ENCODE results near the gene SLC46A2. TPM values are rescaled to one million over a fixed set of nuclear protein-coding genes. Genes with fewer than 3 reads are reported as not detected.

Gene SLC46A2
- total RNA-seq, 4 donors from 2014 or later: 0.27 TPM; not detected in 3

- intact Hi-C loops (cut with DNase I): no loop called here
- Histone ChIP-seq H3K36me3 (no peaks in the 10 kb centered on the region), H3K27ac (no peak overlapping the region), H3K4me1 (no peaks in the 10 kb centered on the region), H3K4me3 (replicated peaks in 1 of 3) (no peak overlapping the region), H3K27me3 (no peaks in the 10 kb centered on the region), H3K9me3 (no peaks in the 10 kb centered on the region)
- TF ChIP-seq CTCF (IDR thresholded peaks at IDR 0.05): no peak
- WGBS, 2 donors: 88 to 96% methylated on average over 6 of the region's 6 CpGs
- DNase-seq: no peak
Observed at GRCh38 chr9:112858005-112858404, 32.7 kb downstream of the SLC46A2 start.

GRCh38 chr9:112856843-112857242, 33.8 kb downstream of the SLC46A2 start:
- Histone ChIP-seq H3K9me3 (no peaks in the 10 kb centered on the region), H3K4me1 (no peaks in the 10 kb centered on the region), H3K4me3 (replicated peaks in 1 of 3) (no peak overlapping the region), H3K27ac (no peak overlapping the region), H3K36me3 (no peaks in the 10 kb centered on the region), H3K27me3 (no peaks in the 10 kb centered on the region)
- no peak for DNase-seq
- TF ChIP-seq POLR2A (IDR thresholded peaks at IDR 0.05): no peak
- TF ChIP-seq CTCF (IDR thresholded peaks at IDR 0.05): no peak
- intact Hi-C loops (cut with DNase I): no loop called here
- WGBS, 2 donors: 75 to 83% methylated on average over 13 of the region's 14 CpGs

- no peaks in the 10 kb centered on the region for H3K9me3 ChIP-seq
- DNase-seq: no peak
- WGBS, 2 donors: 95 to 98% methylated on average over 8 of the region's 8 CpGs
- TF ChIP-seq POLR2A (IDR thresholded peaks at IDR 0.05) (no peak), CTCF (IDR thresholded peaks at IDR 0.05) (no peak)
- H3K27me3 ChIP-seq: no peaks in the 10 kb centered on the region
- H3K27ac ChIP-seq: no peak overlapping the region
- intact Hi-C loops (cut with DNase I): no loop called here
- H3K4me1 ChIP-seq: no peaks in the 10 kb centered on the region
- H3K36me3 ChIP-seq: no peaks in the 10 kb centered on the region
- no peak overlapping the region for H3K4me3 ChIP-seq (replicated peaks in 1 of 3)
Observed at GRCh38 chr9:112856200-112856599, 34.5 kb downstream of the SLC46A2 start.

GRCh38 chr9:112854657-112855056, 36.0 kb downstream of the SLC46A2 start:
- no peak for DNase-seq
- Histone ChIP-seq H3K36me3 (no peaks in the 10 kb centered on the region), H3K27ac (no peak overlapping the region), H3K4me3 (replicated peaks in 1 of 3) (no peak overlapping the region), H3K4me1 (no peaks in the 10 kb centered on the region), H3K9me3 (no peaks in the 10 kb centered on the region), H3K27me3 (no peaks in the 10 kb centered on the region)
- WGBS, 2 donors: 89 to 91% methylated on average over 10 of the region's 10 CpGs
- intact Hi-C loops (cut with DNase I): no loop called here
- TF ChIP-seq POLR2A (IDR thresholded peaks at IDR 0.05) (no peak), CTCF (IDR thresholded peaks at IDR 0.05) (no peak)

- Histone ChIP-seq H3K36me3 (no peaks in the 10 kb centered on the region), H3K27ac (no peak overlapping the region), H3K27me3 (no peaks in the 10 kb centered on the region), H3K4me1 (no peaks in the 10 kb centered on the region), H3K4me3 (replicated peaks in 1 of 3) (no peak overlapping the region), H3K9me3 (no peaks in the 10 kb centered on the region)
- 83 to 85% methylated on average over 13 of the region's 13 CpGs for WGBS, 2 donors
- intact Hi-C loops (cut with DNase I): no loop called here
- DNase-seq: no peak
- TF ChIP-seq CTCF (IDR thresholded peaks at IDR 0.05) (no peak), POLR2A (IDR thresholded peaks at IDR 0.05) (no peak)
Observed at GRCh38 chr9:112853882-112854585, 36.6 kb downstream of the SLC46A2 start.
